Measurements from ENCODE around the gene PPL.
"Not testable (repeated sequence)": the region's sequence is repeated elsewhere in the genome, so short reads cannot be mapped to it uniquely, and the experiment has no call there.

Gene PPL

DNA sequence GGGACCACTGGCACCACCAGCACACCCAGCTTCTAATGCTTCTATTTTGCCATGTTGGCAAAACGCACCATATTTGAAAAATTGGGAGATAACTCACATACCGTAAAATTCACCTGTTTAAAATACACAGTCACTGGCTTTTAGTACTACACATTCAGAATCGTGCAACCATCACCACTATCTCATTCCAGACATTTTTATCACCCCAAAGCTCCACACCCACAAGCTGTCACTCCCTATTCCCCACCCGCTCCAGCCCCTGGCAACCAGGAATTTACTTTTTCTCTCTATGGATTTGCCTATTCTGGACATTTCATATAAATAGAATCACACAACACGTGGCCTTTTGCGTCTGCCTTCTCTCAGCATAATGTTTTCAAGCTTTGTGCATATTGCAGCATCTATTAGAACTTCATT is 25.0 kb downstream of the PPL start:
- no peak for DNase-seq (ENCODE audit: low read depth in 2 of 3, low spot score in 2 of 3)

GRCh38 chr16:4910828-4911227 is 26.1 kb downstream of the PPL start:
- no peak for DNase-seq (ENCODE audit: low read depth in 2 of 3, low spot score in 2 of 3)

- DNase-seq (ENCODE audit: low read depth in 2 of 3, low spot score in 2 of 3): no peak
Observed at GRCh38 chr16:4909825-4910224, 27.1 kb downstream of the PPL start.

GRCh38 chr16:4908854-4909401 is 28.0 kb downstream of the PPL start:
- DNase-seq (ENCODE audit: low read depth in 2 of 3, low spot score in 2 of 3): no peak

DNA sequence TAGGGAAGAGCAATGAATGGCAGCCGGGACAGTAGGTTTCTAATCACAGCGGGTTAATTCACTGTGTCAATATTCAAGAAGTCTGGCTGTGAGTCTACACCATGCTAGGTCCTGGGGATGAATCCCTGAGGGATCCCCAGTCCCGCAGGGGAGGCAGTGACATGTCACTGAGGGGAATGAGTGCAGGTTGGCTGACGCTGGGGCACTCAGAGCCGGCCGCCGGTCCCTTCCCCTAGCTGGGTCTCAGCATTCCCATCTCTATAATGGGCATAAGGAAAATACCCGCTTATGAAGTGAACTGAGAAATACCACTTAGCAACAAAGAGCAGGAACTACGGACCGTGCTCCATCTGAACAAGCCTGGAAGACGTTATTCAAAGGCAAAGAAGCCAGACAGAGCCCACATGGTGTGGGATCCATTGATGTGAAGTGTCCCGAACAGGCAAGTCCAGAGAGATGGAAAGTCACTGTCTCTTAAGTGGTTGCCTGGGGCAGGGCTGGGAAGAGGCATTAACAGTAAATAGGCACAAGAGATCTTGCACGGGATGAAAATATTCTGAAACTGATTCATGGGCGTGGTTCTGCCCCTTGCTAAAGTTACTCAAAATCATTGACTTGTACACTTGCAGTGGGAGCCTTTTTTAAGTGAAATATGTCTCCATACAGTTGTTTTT is 31.9 kb downstream of the PPL start:
- DNase-seq (ENCODE audit: low read depth in 2 of 3, low spot score in 2 of 3): no peak

DNA sequence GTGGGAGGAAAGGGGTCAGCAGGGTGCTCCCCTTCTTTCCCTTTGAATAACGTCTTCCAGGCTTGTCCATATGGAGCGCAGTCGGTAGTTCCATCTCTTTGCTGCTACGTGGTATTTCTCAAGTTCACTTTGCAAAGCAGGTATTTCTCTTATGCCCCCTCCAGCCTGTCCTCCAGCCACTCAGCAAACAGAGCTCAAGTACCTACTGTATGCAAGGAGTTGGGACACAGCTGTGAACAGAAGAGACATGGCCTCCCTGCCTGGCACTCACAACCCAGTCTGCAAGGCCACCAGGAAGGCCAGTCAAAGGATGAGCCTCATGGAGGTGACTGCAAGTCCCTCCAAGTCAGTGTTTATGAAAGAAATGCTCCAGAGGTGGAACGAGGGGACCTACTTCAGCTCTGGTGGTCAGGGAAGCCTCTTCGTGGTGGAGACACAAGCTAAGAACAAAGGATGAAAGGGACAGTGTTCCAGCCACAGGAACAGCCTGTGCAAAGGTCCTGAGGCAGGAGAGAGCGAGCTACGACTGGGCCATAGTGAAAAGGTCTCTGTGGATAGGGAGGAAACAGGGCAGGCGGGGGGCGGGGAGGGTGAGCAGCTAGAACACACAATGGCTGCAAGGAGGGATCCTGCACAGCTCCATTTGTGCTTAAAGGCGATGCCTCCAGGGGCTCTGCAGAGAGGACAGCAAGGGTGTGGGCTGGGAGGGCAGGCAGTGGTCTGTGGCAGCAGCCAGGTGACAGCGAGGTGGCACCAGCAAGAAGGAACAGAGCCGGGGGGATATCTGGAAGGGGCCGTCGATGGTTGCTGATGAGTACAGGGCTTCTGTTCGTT is 32.6 kb downstream of the PPL start:
- no peak for DNase-seq (ENCODE audit: low read depth in 2 of 3, low spot score in 2 of 3)

DNA sequence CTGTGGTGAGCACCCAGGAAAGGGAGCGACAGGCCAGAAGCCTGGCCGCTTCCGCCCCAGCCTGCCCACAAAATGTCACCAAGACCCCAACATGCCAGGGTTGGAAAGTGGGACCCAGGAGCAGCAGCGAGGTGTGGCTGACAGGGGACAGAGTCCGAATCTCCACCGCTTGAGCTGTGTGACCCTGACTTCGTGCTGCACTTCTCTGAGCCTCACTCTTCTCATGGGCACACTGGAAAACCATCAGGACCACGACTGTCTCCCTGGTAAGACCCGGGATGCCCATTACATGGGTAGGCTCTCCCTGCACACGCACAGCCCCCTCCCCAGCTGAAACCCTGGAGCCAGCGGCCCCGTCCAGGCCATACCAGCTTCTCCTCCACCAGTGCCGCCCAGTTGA is 34.9 kb downstream of the PPL start:
- DNase-seq (ENCODE audit: low read depth in 2 of 3, low spot score in 2 of 3): no peak

- DNase-seq (ENCODE audit: low read depth in 2 of 3, low spot score in 2 of 3): no peak
Observed at GRCh38 chr16:4900750-4901149, 36.2 kb downstream of the PPL start.

GRCh38 chr16:4900036-4900435 is 36.9 kb downstream of the PPL start:
- no peak for DNase-seq (ENCODE audit: low read depth in 2 of 3, low spot score in 2 of 3)

DNA sequence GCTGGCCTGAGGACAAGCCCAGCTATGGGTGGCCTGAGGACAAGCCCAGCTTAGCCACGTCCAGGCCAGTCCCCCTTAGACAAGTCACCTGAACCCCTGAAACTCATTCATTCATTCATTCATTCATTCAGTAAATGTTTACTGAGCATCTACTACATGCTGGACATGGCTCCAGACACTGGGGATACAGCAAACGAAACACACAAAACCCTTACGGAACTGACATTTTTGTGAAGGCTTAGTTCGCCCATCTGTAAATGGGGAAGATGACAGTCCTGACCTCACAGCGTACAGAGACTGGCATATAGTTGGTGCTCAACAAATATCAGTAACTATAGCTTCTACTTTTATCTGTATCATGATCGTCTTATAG is 37.5 kb downstream of the PPL start:
- no peak for DNase-seq (ENCODE audit: low read depth in 2 of 3, low spot score in 2 of 3)

DNA sequence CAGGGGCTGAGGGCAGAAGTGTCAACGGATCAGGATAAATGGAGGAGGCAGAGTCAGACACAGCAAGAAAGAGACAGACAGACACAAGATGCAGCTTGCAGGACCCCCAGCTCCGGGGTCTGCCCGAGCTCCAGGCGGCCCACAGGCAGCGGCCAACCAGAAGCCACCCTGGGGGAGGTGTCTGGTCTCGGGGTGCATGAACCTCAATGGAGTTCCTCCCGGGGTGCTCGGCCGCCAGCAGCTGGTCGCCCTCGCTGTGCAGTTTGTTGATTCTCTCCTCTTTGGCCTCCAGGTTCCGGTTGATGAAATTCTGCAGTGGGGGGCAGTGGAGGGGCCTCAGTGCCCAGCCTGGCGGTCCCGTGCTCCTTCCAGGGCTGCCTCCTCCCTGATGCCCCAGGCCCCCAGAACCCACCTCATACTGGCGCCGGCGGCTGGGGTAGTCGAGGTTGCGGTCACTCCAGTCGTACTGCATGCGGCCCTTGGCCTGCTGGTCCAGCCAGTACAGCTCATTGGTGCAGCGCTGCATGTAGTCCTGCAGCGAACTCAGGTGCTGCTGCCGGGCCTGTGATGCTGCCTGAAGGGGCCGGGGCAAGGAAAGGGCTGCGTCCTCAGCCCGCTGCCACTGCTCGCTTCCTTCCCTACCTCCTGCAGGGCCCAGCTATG is 38.0 kb downstream of the PPL start:
- DNase-seq (ENCODE audit: low read depth in 2 of 3, low spot score in 2 of 3): no peak

- no peak for DNase-seq (ENCODE audit: low read depth in 2 of 3, low spot score in 2 of 3)
Observed at GRCh38 chr16:4897328-4897727, 39.6 kb downstream of the PPL start.

DNA sequence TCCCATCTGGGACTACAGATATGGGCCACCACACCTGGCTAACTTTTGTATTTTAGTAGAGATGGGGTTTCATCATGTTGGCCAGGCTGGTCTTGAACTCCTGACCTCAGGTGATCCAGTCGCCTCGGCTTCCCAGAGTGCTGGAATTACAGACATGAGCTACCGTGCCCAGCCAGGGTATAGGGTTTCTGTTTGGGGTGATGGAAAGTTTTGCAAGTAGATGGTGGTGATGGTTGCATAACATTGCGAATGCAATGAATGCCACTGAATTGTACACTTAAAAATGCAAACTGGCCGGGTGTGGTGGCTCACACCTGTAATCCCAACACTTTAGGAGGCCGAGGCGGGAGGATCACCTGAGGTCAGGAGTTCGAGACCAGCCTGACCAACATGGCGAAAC is 40.2 kb downstream of the PPL start:
- DNase-seq (ENCODE audit: low read depth in 2 of 3, low spot score in 2 of 3): not testable (repeated sequence)

GRCh38 chr16:4895366-4895765 is 41.6 kb downstream of the PPL start:
- no peak for DNase-seq (ENCODE audit: low read depth in 2 of 3, low spot score in 2 of 3)

- DNase-seq (ENCODE audit: low read depth in 2 of 3, low spot score in 2 of 3): no peak
Observed at GRCh38 chr16:4894276-4895150, 42.4 kb downstream of the PPL start.

DNA sequence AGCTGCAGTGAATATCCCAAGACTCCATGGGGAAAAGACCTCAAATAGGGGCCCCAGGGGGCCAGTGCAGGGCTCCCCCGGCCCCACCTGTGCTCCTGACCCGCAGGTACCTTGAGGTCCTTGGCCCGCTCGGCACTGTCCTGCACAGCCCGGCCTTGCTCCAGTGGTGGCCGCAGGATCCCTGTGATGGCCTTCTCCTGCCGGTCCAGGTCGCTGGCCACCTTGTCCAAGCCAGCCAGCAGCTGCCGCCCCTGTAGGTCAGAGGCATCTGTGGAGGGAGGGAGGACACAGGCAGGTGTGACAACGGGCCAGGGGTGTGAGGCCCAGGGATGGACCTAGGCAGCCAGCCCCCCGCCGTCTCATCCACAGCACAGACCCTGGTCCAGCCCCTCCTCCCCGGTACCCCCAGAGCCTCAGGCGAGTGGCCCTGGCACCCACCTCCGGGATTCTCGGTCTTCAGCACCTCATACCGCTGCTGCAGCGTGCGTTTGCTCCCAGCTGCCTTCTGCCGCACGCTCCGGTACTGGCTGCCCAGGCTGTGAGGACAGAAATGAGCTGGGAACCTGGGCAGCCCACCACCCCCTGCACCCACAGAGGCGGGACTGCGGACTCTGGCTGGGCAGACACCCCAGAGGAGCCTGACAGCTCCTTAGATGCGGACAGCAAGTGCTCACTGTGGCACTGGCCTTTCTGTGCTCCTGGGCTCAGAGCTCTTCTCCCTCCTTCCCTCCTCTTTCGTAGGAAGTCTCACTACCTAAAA is 43.7 kb downstream of the PPL start:
- no peak for DNase-seq (ENCODE audit: low read depth in 2 of 3, low spot score in 2 of 3)

DNA sequence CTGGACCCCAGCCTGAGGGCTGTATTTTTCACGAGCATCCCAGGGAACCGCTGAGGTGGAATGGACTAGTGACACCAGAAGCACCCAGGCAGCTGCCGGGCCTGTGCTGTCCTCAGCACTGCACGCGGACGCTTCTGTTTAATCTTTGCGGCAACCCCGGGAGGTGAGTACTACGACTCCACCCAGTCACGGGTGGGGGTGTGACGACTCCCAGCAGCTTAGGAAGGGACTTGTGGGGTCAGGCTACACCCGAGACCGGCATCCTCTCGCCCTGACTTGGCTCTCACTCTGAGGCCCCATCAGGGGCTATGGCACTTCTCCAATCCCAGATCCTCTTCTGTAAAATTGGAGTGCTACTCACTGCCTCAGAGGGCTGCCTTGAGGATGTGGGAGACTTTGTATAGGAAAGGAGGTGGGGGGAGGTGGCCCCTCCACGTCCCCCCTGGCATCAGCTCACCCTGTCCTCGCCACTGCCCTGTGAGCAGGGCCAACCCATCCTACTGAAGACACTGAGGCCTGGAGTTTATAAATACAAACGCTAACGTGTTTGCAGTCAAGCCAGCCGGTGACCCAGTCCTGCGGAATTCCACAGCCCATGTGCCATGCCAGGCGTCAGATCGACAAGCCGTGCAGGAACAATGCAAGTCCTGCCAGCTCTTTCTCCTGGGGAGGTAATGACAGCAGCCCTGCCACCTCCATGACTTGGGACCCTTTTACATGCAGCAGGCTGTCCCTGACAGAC is 44.4 kb downstream of the PPL start:
- DNase-seq (ENCODE audit: low read depth in 2 of 3, low spot score in 2 of 3): no peak

DNA sequence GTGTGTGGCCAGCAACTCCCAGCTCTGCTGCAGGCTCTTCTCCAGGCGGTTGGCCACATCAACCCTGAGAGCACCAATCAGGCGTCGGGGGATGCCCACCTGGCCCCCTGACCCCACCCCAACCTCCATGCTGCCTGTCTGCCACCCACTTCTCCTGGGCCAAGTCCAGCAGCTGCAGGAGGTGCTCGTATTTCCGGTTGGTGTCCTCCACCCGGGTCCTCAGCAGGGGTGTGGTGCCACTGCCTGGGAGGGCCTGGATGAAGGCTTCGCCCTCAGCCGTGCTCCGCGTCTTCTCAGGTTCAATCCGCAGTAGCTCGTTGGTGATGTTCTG is 45.1 kb downstream of the PPL start:
- DNase-seq (ENCODE audit: low read depth in 2 of 3, low spot score in 2 of 3): no peak

DNA sequence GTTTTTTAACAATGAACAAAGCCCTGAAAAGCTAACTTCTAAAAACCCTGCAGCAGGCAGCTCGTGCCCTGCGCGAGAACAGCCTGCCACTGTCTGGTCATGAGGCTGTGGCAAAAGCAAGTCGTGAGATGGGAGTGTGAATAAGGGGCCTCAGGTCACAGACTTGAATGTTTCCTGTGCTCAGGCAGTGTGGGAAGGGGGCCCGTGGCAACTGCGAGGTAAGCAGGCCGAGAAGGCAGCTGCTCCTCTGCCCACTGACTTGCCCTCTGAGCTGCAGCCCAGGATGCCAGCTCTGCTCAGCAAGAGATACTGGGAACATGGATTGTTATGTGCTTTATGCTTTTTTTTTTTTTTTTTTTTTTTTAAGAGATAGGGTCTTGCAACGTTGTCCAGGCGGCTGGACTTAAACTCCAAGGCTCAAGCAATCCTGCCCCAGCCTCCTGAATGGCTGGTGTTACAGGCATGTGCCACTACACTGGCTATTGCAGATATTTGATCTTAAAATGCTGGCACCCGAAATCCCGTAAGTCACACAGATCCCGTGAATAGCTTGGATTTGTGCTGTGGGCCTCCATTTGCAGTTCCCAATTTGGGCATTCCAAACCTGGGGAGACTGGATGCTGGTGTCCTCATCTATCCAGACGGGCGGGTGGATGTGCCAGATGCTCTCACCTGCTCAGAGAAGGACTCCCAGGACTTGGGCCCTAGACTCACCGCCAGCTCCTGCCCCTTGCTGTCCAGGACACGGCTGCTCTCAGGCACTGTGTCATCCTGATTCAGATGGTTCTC is 45.7 kb downstream of the PPL start:
- DNase-seq (ENCODE audit: low read depth in 2 of 3, low spot score in 2 of 3): no peak
